Fibroblast of skin of scalp (primary cell): ENCODE data around the gene SSH2.
"Not testable (repeated sequence)": the region's sequence is repeated elsewhere in the genome, so short reads cannot be mapped to it uniquely, and the experiment has no call there.

Source experiments
- DNase-seq: peaks from one replicate; pipeline ENCODE4 v3.0.0-alpha.2; 2013

Gene SSH2

GRCh38 chr17:29653995-29654714 is 275.9 kb downstream of the SSH2 start:
- no peak for DNase-seq

- DNase-seq = no peak
These were observed 277.1 kb downstream of the SSH2 start for GRCh38 chr17:29652976-29653375.

- not testable (repeated sequence) for DNase-seq
These were observed 278.1 kb downstream of the SSH2 start for GRCh38 chr17:29651913-29652312.

- no peak for DNase-seq
These were observed 279.6 kb downstream of the SSH2 start for GRCh38 chr17:29650396-29650795.

GRCh38 chr17:29649359-29649758 is 280.7 kb downstream of the SSH2 start:
- no peak for DNase-seq

GRCh38 chr17:29648005-29648404 is 282.0 kb downstream of the SSH2 start:
- DNase-seq = no peak

- peak; percentile 69 for DNase-seq
These were observed 284.4 kb downstream of the SSH2 start for GRCh38 chr17:29645515-29646051.

- no peak for DNase-seq
These were observed 286.2 kb downstream of the SSH2 start for GRCh38 chr17:29643817-29644160.

GRCh38 chr17:29642171-29642611 is 287.8 kb downstream of the SSH2 start:
- no peak for DNase-seq

GRCh38 chr17:29640981-29641642 is 288.9 kb downstream of the SSH2 start:
- no peak for DNase-seq

GRCh38 chr17:29640413-29640812 is 289.6 kb downstream of the SSH2 start:
- DNase-seq = peak; percentile 71

GRCh38 chr17:29633886-29634285 is 296.1 kb downstream of the SSH2 start:
- no peak for DNase-seq

- no peak for DNase-seq
These were observed 299.3 kb downstream of the SSH2 start for GRCh38 chr17:29630630-29631193.

- no peak for DNase-seq
These were observed 300.2 kb downstream of the SSH2 start for GRCh38 chr17:29629839-29630238.

- no peak for DNase-seq
These were observed 301.4 kb downstream of the SSH2 start for GRCh38 chr17:29628644-29629043.

GRCh38 chr17:29627951-29628350 is 302.1 kb downstream of the SSH2 start:
- DNase-seq = no peak

GRCh38 chr17:29625037-29625750 is 304.8 kb downstream of the SSH2 start:
- peak; percentile 60 for DNase-seq

GRCh38 chr17:29624586-29624985 is 305.4 kb downstream of the SSH2 start:
- DNase-seq = no peak

GRCh38 chr17:29623283-29623647 is 306.8 kb downstream of the SSH2 start:
- no peak for DNase-seq

GRCh38 chr17:29622337-29623282 is 307.4 kb downstream of the SSH2 start, which contains the start of gene CORO6:
Gene CORO6, minus strand, starts transcription at chr17:29622912. Its CDS starts 1,491 bp downstream, at chr17:29621421.
- DNase-seq = peak; percentile 47

GRCh38 chr17:29621751-29622194 is 308.3 kb downstream of the SSH2 start:
- peak; percentile 29 for DNase-seq
